ENCODE data around the gene PLCL1. TPM values are rescaled to one million over a fixed set of nuclear protein-coding genes. Genes with fewer than 3 reads are reported as not detected.

PLCL1 gene
- total RNA-seq, 1 donor from 2014 or later = 78.6 TPM

GRCh38 chr2:197972061-197972460, 167.7 kb downstream of the PLCL1 start:
- no peaks in the 10 kb centered on the region for H3K36me3 ChIP-seq
- DNase-seq = no peak
- peak overlapping the region; percentile 24 for H3K27ac ChIP-seq (replicated peaks)

DNA sequence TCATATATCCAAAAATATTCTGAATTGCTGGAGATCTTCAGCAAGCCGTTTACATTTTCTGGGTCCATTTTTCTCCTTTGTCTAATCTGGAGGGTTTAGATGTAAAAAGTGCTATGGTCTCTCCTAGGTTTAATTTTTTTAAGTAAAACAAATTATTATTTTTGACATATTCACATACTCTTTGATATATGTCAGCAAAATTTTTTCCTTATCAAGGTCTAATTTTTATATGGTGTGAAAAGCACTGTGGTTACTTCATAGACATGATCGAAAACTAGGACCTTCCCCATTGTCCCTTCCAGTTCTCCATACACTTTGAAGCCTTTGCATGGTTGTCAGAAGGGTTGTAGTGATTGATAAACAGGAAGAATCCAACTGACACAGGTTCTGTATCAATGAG, 168.2 kb downstream of the PLCL1 start:
- peak overlapping the region; percentile 24 for H3K27ac ChIP-seq (replicated peaks)
- H3K9me3 ChIP-seq (replicated peaks) = no peaks in the 10 kb centered on the region
- DNase-seq = no peak
- TF ChIP-seq, protein P1, sequence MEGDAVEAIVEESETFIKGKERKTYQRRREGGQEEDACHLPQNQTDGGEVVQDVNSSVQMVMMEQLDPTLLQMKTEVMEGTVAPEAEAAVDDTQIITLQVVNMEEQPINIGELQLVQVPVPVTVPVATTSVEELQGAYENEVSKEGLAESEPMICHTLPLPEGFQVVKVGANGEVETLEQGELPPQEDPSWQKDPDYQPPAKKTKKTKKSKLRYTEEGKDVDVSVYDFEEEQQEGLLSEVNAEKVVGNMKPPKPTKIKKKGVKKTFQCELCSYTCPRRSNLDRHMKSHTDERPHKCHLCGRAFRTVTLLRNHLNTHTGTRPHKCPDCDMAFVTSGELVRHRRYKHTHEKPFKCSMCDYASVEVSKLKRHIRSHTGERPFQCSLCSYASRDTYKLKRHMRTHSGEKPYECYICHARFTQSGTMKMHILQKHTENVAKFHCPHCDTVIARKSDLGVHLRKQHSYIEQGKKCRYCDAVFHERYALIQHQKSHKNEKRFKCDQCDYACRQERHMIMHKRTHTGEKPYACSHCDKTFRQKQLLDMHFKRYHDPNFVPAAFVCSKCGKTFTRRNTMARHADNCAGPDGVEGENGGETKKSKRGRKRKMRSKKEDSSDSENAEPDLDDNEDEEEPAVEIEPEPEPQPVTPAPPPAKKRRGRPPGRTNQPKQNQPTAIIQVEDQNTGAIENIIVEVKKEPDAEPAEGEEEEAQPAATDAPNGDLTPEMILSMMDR (IDR thresholded peaks at IDR 0.05; ENCODE audit: borderline replicate concordance) = no peak
- intact Hi-C loops (cut with micrococcal nuclease) = no loop called here
- no peaks in the 10 kb centered on the region for H3K36me3 ChIP-seq
- H3K4me1 ChIP-seq = peaks cover 83% of the 10 kb centered on the region
- no peak overlapping the region for H3K4me3 ChIP-seq
- no peaks in the 10 kb centered on the region for H3K27me3 ChIP-seq (ENCODE audit: low read depth)

More at GRCh38 chr2:197972061-197972460, 167.7 kb downstream of the PLCL1 start:
- TF ChIP-seq, protein P1 (IDR thresholded peaks at IDR 0.05; ENCODE audit: borderline replicate concordance) = no peak
- no peaks in the 10 kb centered on the region for H3K9me3 ChIP-seq (replicated peaks)
- H3K4me1 ChIP-seq = peaks cover 83% of the 10 kb centered on the region
- H3K4me3 ChIP-seq = no peak overlapping the region
- intact Hi-C loops (cut with micrococcal nuclease) = no loop called here
- H3K27me3 ChIP-seq (ENCODE audit: low read depth) = no peaks in the 10 kb centered on the region

DNA sequence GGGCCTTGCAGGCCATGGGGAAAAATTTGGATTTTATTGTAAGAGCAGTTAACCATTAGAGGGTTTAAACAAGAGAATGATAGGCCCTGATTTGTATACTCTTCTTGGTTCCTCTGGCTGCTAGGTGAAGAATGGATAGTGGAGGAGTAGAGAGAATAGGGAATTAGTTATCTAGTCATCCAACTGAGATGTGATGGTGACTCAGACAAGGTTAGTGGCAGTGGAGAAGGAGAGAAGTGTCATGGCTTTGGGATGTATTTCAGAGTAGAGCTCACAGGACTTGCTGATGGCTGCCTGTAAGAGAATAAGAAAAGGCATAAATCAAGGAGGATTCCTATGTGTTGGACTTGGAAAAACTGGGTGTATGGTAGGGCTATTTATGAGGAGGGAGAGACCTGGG, 169.4 kb downstream of the PLCL1 start:
- H3K4me3 ChIP-seq = no peak overlapping the region
- peaks cover 81% of the 10 kb centered on the region for H3K4me1 ChIP-seq
- no peak overlapping the region for H3K27ac ChIP-seq (replicated peaks)
- intact Hi-C loops (cut with micrococcal nuclease) = no loop called here
- TF ChIP-seq, protein P1 (IDR thresholded peaks at IDR 0.05; ENCODE audit: borderline replicate concordance) = no peak
- no peaks in the 10 kb centered on the region for H3K36me3 ChIP-seq
- H3K27me3 ChIP-seq (ENCODE audit: low read depth) = no peaks in the 10 kb centered on the region
- no peak for DNase-seq
- no peaks in the 10 kb centered on the region for H3K9me3 ChIP-seq (replicated peaks)

DNA sequence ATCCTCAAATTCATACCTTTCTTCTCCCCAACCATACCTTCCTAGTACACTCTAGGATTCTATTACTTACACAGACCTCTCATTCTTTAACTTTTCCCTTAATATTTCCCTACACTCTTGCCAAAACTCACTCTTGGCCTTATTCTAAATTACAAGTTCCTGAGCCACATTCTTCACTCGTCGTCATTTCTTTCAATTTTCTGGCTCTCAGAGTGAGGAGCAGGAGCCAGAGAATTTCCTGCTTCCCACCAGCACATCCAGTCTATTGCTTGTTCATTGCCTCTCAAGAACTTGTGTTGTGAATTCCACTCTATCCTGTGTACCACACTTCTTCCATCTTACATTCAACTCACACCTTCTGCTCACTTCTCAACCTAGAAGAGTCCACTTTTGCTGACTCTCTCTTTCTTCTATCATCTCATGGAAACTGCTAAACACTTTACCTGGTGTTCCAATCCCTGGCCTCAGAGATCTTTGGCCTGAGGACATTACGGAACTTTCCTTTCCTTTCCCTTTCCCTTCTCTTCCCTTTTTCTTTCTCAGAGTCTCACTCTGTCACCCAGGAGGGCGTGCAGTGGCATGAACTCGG, 171.6 kb downstream of the PLCL1 start:
- H3K9me3 ChIP-seq (replicated peaks) = no peaks in the 10 kb centered on the region
- peak overlapping the region; percentile 8 for H3K27ac ChIP-seq (replicated peaks)
- TF ChIP-seq, protein P1 (IDR thresholded peaks at IDR 0.05; ENCODE audit: borderline replicate concordance) = no peak
- intact Hi-C loops (cut with micrococcal nuclease) = no loop called here
- no peaks in the 10 kb centered on the region for H3K27me3 ChIP-seq (ENCODE audit: low read depth)
- H3K4me1 ChIP-seq = peaks cover 72% of the 10 kb centered on the region
- H3K36me3 ChIP-seq = no peaks in the 10 kb centered on the region
- no peak overlapping the region for H3K4me3 ChIP-seq
- DNase-seq = no peak

GRCh38 chr2:197978971-197979370, 174.6 kb downstream of the PLCL1 start:
- DNase-seq = no peak
- Histone ChIP-seq H3K36me3 (no peaks in the 10 kb centered on the region), H3K9me3 (replicated peaks) (no peaks in the 10 kb centered on the region), H3K4me1 (peaks cover 44% of the 10 kb centered on the region), H3K4me3 (no peak overlapping the region), H3K27me3 (ENCODE audit: low read depth) (no peaks in the 10 kb centered on the region), H3K27ac (replicated peaks) (peak overlapping the region; percentile 63)
- intact Hi-C loops (cut with micrococcal nuclease) = no loop called here
- TF ChIP-seq, protein P1 (IDR thresholded peaks at IDR 0.05; ENCODE audit: borderline replicate concordance) = no peak

Measured in left ventricle myocardium inferior (tissue), 1 donor.